ENCODE measurements around the gene MAML2.

GRCh38 chr11:96055706-96056387 is 287.1 kb downstream of the MAML2 start:
- no peak for TF ChIP-seq CTCF (IDR thresholded peaks at IDR 0.05; ENCODE audit: borderline replicate concordance, extremely low read depth, low read length, poor library complexity, severe bottlenecking)
- TF ChIP-seq EZH2 (IDR thresholded peaks at IDR 0.05; ENCODE audit: borderline replicate concordance, low read depth, low read length, severe bottlenecking) = no peak

All from DND-41 (cell line).